Mucosa of descending colon (tissue), 3 donors: Measurements from ENCODE around the gene RASD1. TPM values are rescaled to one million over a fixed set of nuclear protein-coding genes. Genes with fewer than 3 reads are reported as not detected.
A peak's percentile ranks its signal among the peaks of the same experiment; 100 is the strongest.

ENCODE experiments used
- ATAC-seq: fragments of 200-7000 bp; cut with Tn5 transposase; one replicate; pipeline ENCODE4 v1.9.1; 2020; ENCODE audit warnings: mild to moderate bottlenecking, moderate library complexity
- DNase-seq, 3 donors: peaks; one replicate each; pipeline ENCODE4 v3.0.0-alpha.2; 2020
- H3K36me3 ChIP-seq: fragments of 200-600 bp; one replicate; pipeline ENCODE4 v1.8.0; 2021; ENCODE audit warnings: low read depth, mild to moderate bottlenecking
- H3K4me1 ChIP-seq: fragments of 200-600 bp; one replicate; pipeline ENCODE4 v1.8.0; 2021; ENCODE audit warnings: low read depth, mild to moderate bottlenecking
- H3K4me3 ChIP-seq: fragments of 200-600 bp; one replicate; pipeline ENCODE4 v1.8.0; 2021; ENCODE audit warnings: mild to moderate bottlenecking
- H3K9me3 ChIP-seq: fragments of 200-600 bp; one replicate; pipeline ENCODE4 v1.8.0; 2021; ENCODE audit warnings: mild to moderate bottlenecking
- intact Hi-C, 2 donors: fragments of 100-400 bp; cut with DNase I in 1 of 2; cut with micrococcal nuclease in 1 of 2; formaldehyde crosslinking; loops; one replicate each; pipeline versions ENCODE4 v1.11.0 to v1.11.1; 2022; cut with DNase I, micrococcal nuclease
- total RNA-seq, 3 donors: library from RNA; stranded (reverse); fragmentation: NEBNext Ultra II Directional in 2 of 3; extraction: Animal tissue kit (Norgen Biotek cat#: 25700) in 2 of 3; gene quantifications; one replicate each; pipeline versions ENCODE4 v1.2.1 to v1.2.4, GENCODE V29; 2021 to 2023
- TF ChIP-seq, protein P1 (sequence below): fragments of 200-600 bp; IDR thresholded peaks from one replicate; pipeline ENCODE4 v1.8.0; 2022; ENCODE audit warnings: antibody characterized with exemption, mild to moderate bottlenecking
- donor health status: DM: no; HTN: no; CAD: no; lungs with moderate emphysema.
- donor health status: DM: no; HTN: no; CAD: no.
- donor health status: DM: no; HTN: yes; CAD: no.

The RASD1 gene
- total RNA-seq, 3 donors from 2014 or later, result 10.8 to 27.8 (median 19.2) TPM

GRCh38 chr17:17484451-17484899 lies 11.7 kb downstream of the RASD1 start:
- intact Hi-C loops, result no loop called here

GRCh38 chr17:17481860-17482259 lies 14.3 kb downstream of the RASD1 start:
- ATAC-seq, result no peak
- TF ChIP-seq, protein P1, sequence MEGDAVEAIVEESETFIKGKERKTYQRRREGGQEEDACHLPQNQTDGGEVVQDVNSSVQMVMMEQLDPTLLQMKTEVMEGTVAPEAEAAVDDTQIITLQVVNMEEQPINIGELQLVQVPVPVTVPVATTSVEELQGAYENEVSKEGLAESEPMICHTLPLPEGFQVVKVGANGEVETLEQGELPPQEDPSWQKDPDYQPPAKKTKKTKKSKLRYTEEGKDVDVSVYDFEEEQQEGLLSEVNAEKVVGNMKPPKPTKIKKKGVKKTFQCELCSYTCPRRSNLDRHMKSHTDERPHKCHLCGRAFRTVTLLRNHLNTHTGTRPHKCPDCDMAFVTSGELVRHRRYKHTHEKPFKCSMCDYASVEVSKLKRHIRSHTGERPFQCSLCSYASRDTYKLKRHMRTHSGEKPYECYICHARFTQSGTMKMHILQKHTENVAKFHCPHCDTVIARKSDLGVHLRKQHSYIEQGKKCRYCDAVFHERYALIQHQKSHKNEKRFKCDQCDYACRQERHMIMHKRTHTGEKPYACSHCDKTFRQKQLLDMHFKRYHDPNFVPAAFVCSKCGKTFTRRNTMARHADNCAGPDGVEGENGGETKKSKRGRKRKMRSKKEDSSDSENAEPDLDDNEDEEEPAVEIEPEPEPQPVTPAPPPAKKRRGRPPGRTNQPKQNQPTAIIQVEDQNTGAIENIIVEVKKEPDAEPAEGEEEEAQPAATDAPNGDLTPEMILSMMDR, result no peak
- Histone ChIP-seq H3K9me3 (no peaks in the 10 kb centered on the region), H3K4me1 (peaks cover 27% of the 10 kb centered on the region), H3K4me3 (no peak overlapping the region), H3K36me3 (no peaks in the 10 kb centered on the region)
- intact Hi-C loops, result no loop called here
- DNase-seq, result no peak

More at GRCh38 chr17:17484451-17484899, 11.7 kb downstream of the RASD1 start:
- TF ChIP-seq, protein P1, result no peak
- no peak for DNase-seq
- no peaks in the 10 kb centered on the region for H3K36me3 ChIP-seq
- no peak for ATAC-seq
- H3K4me3 ChIP-seq, result no peak overlapping the region
- peaks cover 10% of the 10 kb centered on the region for H3K4me1 ChIP-seq
- no peaks in the 10 kb centered on the region for H3K9me3 ChIP-seq

DNA sequence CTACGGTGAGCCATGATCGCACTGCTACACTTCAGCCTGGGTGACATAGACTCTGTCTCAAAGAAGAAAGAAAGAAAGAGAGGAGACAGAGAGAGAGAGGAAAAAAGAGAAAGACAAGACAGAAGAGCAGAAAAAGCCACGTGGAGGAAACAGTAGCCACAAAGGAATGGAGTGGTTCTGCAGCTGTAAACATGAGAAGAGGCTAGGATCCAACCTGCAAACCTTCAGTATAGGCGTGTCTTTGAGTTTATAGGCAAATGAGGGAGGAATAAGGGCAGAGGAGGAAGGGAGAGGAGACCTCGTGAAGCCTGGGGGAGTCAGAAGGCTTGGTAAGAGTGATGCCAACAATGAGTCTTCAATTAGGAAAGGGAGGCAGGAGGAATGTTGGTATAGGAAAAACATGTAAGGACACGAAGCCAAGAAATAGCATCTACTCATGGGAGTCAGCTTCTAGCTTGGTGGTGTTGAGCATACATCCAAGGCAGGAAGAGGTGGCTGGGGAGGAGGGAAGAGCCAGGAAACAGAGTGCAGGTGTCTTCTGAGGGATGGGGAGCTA lies 15.5 kb downstream of the RASD1 start:
- TF ChIP-seq, protein P1, result no peak
- Histone ChIP-seq H3K4me1 (peaks cover 27% of the 10 kb centered on the region), H3K9me3 (no peaks in the 10 kb centered on the region), H3K36me3 (no peaks in the 10 kb centered on the region), H3K4me3 (no peak overlapping the region)
- ATAC-seq (no peak), DNase-seq (no peak)
- intact Hi-C loops, result no loop called here

DNA sequence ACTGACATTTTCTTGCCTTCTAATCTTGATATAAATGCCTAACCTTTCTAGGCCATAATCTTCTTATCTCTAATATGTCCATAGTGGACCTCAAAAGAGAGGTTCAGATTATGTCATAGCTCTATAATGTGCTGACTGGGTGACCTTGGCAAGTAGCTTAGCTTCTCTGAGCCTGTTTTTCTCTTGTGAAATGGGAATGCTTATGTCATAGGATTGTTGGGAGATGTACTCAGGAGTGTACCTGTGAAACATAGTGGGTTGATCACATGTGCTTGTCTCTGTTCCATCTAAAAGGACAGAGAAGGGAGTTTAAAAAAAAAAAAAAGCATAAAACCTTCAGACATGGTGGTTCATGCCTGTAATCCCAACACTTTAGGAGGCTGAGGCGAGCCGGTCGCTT lies 17.0 kb downstream of the RASD1 start:
- H3K9me3 ChIP-seq, result no peaks in the 10 kb centered on the region
- TF ChIP-seq, protein P1, result no peak
- intact Hi-C loops, result no loop called here

GRCh38 chr17:17476865-17477467 lies 19.2 kb downstream of the RASD1 start, which contains the start of gene MED9:
Gene MED9 (plus strand): TSS chr17:17477000. CDS start chr17:17477042, 42 bp downstream.
- Histone ChIP-seq H3K9me3 (no peaks in the 10 kb centered on the region), H3K4me3 (peak within 1 kb of the TSS; percentile 86), H3K4me1 (peaks cover 27% of the 10 kb centered on the region), H3K36me3 (no peaks in the 10 kb centered on the region)
- peak; percentile 95 to 96 (median 95) for DNase-seq
- peak; percentile 100 for ATAC-seq
- TF ChIP-seq, protein P1, result no peak
- intact Hi-C loops, result no loop called here

More for the DNA sequence above, 17.0 kb downstream of the RASD1 start:
- no peak for ATAC-seq
- no peak overlapping the region for H3K4me3 ChIP-seq
- peaks cover 27% of the 10 kb centered on the region for H3K4me1 ChIP-seq
- H3K36me3 ChIP-seq, result no peaks in the 10 kb centered on the region
- no peak for DNase-seq
